ENCODE data around the gene LRRC23. TPM values are rescaled to one million over a fixed set of nuclear protein-coding genes. Genes with fewer than 3 reads are reported as not detected.

The LRRC23 gene
- total and polyA plus RNA-seq, 2 experiments from 2014 or later = 2.4 to 9.1 TPM

- Mint-ChIP-seq H3K27ac (peak overlapping the region; percentile 76), H3K36me3 (ENCODE audit: low read depth) (peaks cover 6% of the 10 kb centered on the region), H3K4me1 (peaks cover 44% of the 10 kb centered on the region), H3K9me3 (peaks cover 2% of the 10 kb centered on the region; the same call in 2 of the 3 replicates), H3K4me3 (peak overlapping the region; percentile 96), H3K27me3 (ENCODE audit: insufficient read depth, low read depth, poor library complexity) (peaks cover 47% of the 10 kb centered on the region)
- Histone ChIP-seq H2AFZ (peak overlapping the region; percentile 72), H3K79me2 (replicated peaks; ENCODE audit: insufficient read depth) (0 out of 2 replicates have a peak, but pooled peaks cover 5% of the 10 kb centered on the region), H3K27me3 (ENCODE audit: insufficient read depth) (no peaks in the 10 kb centered on the region), H3K27ac (ENCODE audit: low read depth) (peak overlapping the region; percentile 85), H4K20me1 (replicated peaks; ENCODE audit: insufficient read depth) (no peaks in the 10 kb centered on the region), H3K4me2 (peak overlapping the region; percentile 79), H3K9me2 (ENCODE audit: insufficient read depth) (no peaks in the 10 kb centered on the region), H3K4me1 (ENCODE audit: insufficient read depth) (peaks cover 20% of the 10 kb centered on the region), H3K4me3 (peak overlapping the region; percentile 70), H3K36me3 (ENCODE audit: insufficient read depth) (no peaks in the 10 kb centered on the region), H3F3A (replicated peaks; ENCODE audit: low read depth) (peaks cover 27% of the 10 kb centered on the region)
- DNase-seq (ENCODE audit: low spot score) (peak; percentile 95), ATAC-seq (peak; percentile 61)
- peak; percentile 97 for TF ChIP-seq POLR2AphosphoS5 (IDR thresholded peaks at IDR 0.05; ENCODE audit: low read depth)
- peak in 1 of 2 experiments; percentile 7; a peak in 1 of 4 replicates for TF ChIP-seq CTCF (conservative IDR thresholded peaks at IDR 0.05; ENCODE audit: low read depth in 2 of 2)
- TF ChIP-seq REST (IDR thresholded peaks at IDR 0.05; ENCODE audit: unreplicated experiment) = no peak
- peak; percentile 7; the same call in 1 of the 2 replicates for TF ChIP-seq ETS1 (IDR thresholded peaks at IDR 0.05)
- no peak; the same call in 1 of the 2 replicates for TF ChIP-seq CREB1 (CRISPR knock-in tag; IDR thresholded peaks at IDR 0.05; ENCODE audit: low read depth)
Observed at GRCh38 chr12:6946033-6946919, 41.7 kb downstream of the LRRC23 start.

- peak overlapping the region; percentile 72 for H2AFZ ChIP-seq
- Mint-ChIP-seq H3K9me3 (peaks cover 2% of the 10 kb centered on the region; the same call in 2 of the 3 replicates), H3K27ac (peak overlapping the region; percentile 76)
- TF ChIP-seq NANOG (IDR thresholded peaks at IDR 0.05; ENCODE audit: borderline replicate concordance) (no peak), CTCF (conservative IDR thresholded peaks at IDR 0.05; ENCODE audit: low read depth in 2 of 2) (no peak), POLR2AphosphoS5 (IDR thresholded peaks at IDR 0.05; ENCODE audit: low read depth) (no peak), EZH2phosphoT487 (IDR thresholded peaks at IDR 0.05; ENCODE audit: unreplicated experiment) (no peak), ZNF114 (CRISPR knock-in tag; IDR thresholded peaks at IDR 0.05) (no peak), CREB1 (CRISPR knock-in tag; IDR thresholded peaks at IDR 0.05; ENCODE audit: low read depth) (no peak), ZNF331 (CRISPR knock-in tag; IDR thresholded peaks at IDR 0.05; ENCODE audit: low read depth) (no peak)
Observed at GRCh38 chr12:6946920-6947374, 42.3 kb downstream of the LRRC23 start.

More at GRCh38 chr12:6946920-6947374, 42.3 kb downstream of the LRRC23 start:
- H3K4me1 Mint-ChIP-seq = peaks cover 41% of the 10 kb centered on the region
- Histone ChIP-seq H3K79me2 (replicated peaks; ENCODE audit: insufficient read depth) (0 out of 2 replicates have a peak, but pooled peaks cover 5% of the 10 kb centered on the region), H4K20me1 (replicated peaks; ENCODE audit: insufficient read depth) (no peaks in the 10 kb centered on the region), H3K9me2 (ENCODE audit: insufficient read depth) (no peaks in the 10 kb centered on the region), H3K27ac (ENCODE audit: low read depth) (no peak overlapping the region), H3K4me3 (peak overlapping the region; percentile 70), H3K36me3 (ENCODE audit: insufficient read depth) (no peaks in the 10 kb centered on the region), H3F3A (replicated peaks; ENCODE audit: low read depth) (peaks cover 27% of the 10 kb centered on the region), H3K4me2 (peak overlapping the region; percentile 79), H3K27me3 (ENCODE audit: insufficient read depth) (no peaks in the 10 kb centered on the region), H3K4me1 (ENCODE audit: insufficient read depth) (peaks cover 20% of the 10 kb centered on the region)
- peak overlapping the region; percentile 96 for H3K4me3 Mint-ChIP-seq
- no peak for DNase-seq (ENCODE audit: low spot score)
- H3K36me3 Mint-ChIP-seq (ENCODE audit: low read depth) = peaks cover 3% of the 10 kb centered on the region
- no peak for ATAC-seq
- peaks cover 47% of the 10 kb centered on the region for H3K27me3 Mint-ChIP-seq (ENCODE audit: insufficient read depth, low read depth, poor library complexity)

Data from GM23338 (cell line).